Spleen (tissue), 11 donors: ENCODE data around the gene HLA-C. TPM values are rescaled to one million over a fixed set of nuclear protein-coding genes. Genes with fewer than 3 reads are reported as not detected.
A peak's percentile ranks its signal among the peaks of the same experiment; 100 is the strongest.
"Not testable (repeated sequence)": the region's sequence is repeated elsewhere in the genome, so short reads cannot be mapped to it uniquely, and the experiment has no call there.

Experiments
- DNase-seq: peaks from one replicate; pipeline ENCODE4 v3.0.0-alpha.2; 2020
- H3K27ac ChIP-seq, 8 donors: fragments of 200-600 bp; sonication (generic) in 7 of 8; 1 replicate in 4 of 8; 2 replicates in 4 of 8; pipeline versions ENCODE4 v1.5.0 to v1.8.0; 2016 to 2021; ENCODE audit warnings: inconsistent platforms in 4 of 8, mild to moderate bottlenecking in 4 of 8, moderate library complexity in 1 of 8
- H3K27me3 ChIP-seq, 7 donors: fragments of 200-600 bp; sonication (generic) in 6 of 7; replicated peaks in 1 of 7; 1 replicate in 4 of 7; 2 replicates in 3 of 7; pipeline versions ENCODE4 v1.5.0 to v1.8.0; 2016 to 2021; ENCODE audit warnings: inconsistent platforms in 3 of 7, mild to moderate bottlenecking in 1 of 7
- H3K36me3 ChIP-seq, 6 donors: fragments of 200-600 bp; sonication (generic) in 5 of 6; 1 replicate in 4 of 6; 2 replicates in 2 of 6; pipeline versions ENCODE4 v1.5.0 to v1.8.0; 2016 to 2021; ENCODE audit warnings: inconsistent platforms in 2 of 6
- H3K4me1 ChIP-seq, 6 donors: fragments of 200-600 bp; sonication (generic) in 5 of 6; 1 replicate in 3 of 6; 2 replicates in 3 of 6; pipeline versions ENCODE4 v1.5.0 to v1.8.0; 2016 to 2021; ENCODE audit warnings: inconsistent platforms in 3 of 6
- H3K4me3 ChIP-seq, 8 donors: fragments of 200-600 bp; sonication (generic) in 7 of 8; 1 replicate in 4 of 8; 2 replicates in 4 of 8; pipeline versions ENCODE4 v1.5.0 to v1.8.0; 2016 to 2021; ENCODE audit warnings: inconsistent platforms in 4 of 8, mild to moderate bottlenecking in 4 of 8, moderate library complexity in 2 of 8
- H3K9me3 ChIP-seq, 8 donors: fragments of 200-600 bp; sonication (generic) in 7 of 8; 1 replicate in 4 of 8; 2 replicates in 4 of 8; pipeline versions ENCODE4 v1.5.0 to v1.8.0; 2016 to 2021; ENCODE audit warnings: inconsistent platforms in 4 of 8
- CTCF ChIP-seq, 11 experiments: fragments of 200-600 bp in 7 of 11; fragments of 450-650 bp in 4 of 11; sonication (generic) in 4 of 11; IDR thresholded peaks in 8 of 11; conservative IDR thresholded peaks in 3 of 11; 1 replicate in 7 of 11; 2 replicates in 4 of 11; pipeline versions ENCODE4 v1.4.0 to v1.8.0; 2016 to 2021; ENCODE audit warnings: antibody characterized with exemption in 11 of 11, inconsistent platforms in 4 of 11, mild to moderate bottlenecking in 1 of 11
- POLR2A ChIP-seq, 3 donors: fragments of 450-650 bp; IDR thresholded peaks; one replicate each; pipeline ENCODE4 v1.5.1; 2017; ENCODE audit warnings: antibody characterized with exemption in 3 of 3, mild to moderate bottlenecking in 1 of 3
- POLR2AphosphoS5 ChIP-seq, 3 donors: sonication (generic); formaldehyde crosslinking; IDR thresholded peaks; one replicate each; pipeline ENCODE4 v1.5.1; 2017; ENCODE audit warnings: antibody characterized with exemption in 3 of 3
- WGBS, 5 donors: extraction: QIAGEN DNeasy Blood & Tissue Kit in 3 of 5; methylation state at CpG; one replicate each; pipeline versions ENCODE4 v1.1.5 to v1.1.7; 2013 to 2018; 5-methylcytosine and 5-hydroxymethylcytosine counted together
- intact Hi-C: fragments of 100-400 bp; cut with DNase I; formaldehyde crosslinking; loops from one replicate; pipeline ENCODE4 v1.15.0; 2023; ENCODE audit warnings: low total_unique reads
- polyA plus RNA-seq, 3 donors: library from polyadenylated mRNA; stranded (reverse); fragments of 200-250 nt; gene quantifications; one replicate each; pipeline ENCODE4 v1.2.1, GENCODE V29; 2013
- total RNA-seq, 7 donors: library from RNA; depleted of rRNA in 3 of 7; stranded (reverse); fragments of >200 nt in 3 of 7; fragmentation: NEBNext Ultra II Directional in 4 of 7; extraction: Animal tissue kit (Norgen Biotek cat#: 25700) in 4 of 7; gene quantifications; one replicate each; pipeline versions ENCODE4 v1.1.0 to v1.2.1, GENCODE V29; 2016 to 2021
- donor health status: healthy with polysubstance abuse.
- donor health status: DM: no; HTN: no; CAD: no; lungs with moderate emphysema.
- donor health status: DM: no; HTN: no; CAD: no.
- donor health status: Bipolar disorder and iron deficiency.
- donor health status: healthy.
- donor health status: DM: no; HTN: no; CAD: no.
- donor health status: DM: yes; HTN: yes; CAD: no.

The HLA-C gene
- total and polyA plus RNA-seq, 10 donors = 368 to 2,036 (median 1,278) TPM

- intact Hi-C loops = loop anchor here (10.0 kb wide), 1 partner anchor 64 kb away; no protein-coding TSS in a partner anchor
Observed at GRCh38 chr6:31268369-31268765, 3.5 kb downstream of the HLA-C start.

GRCh38 chr6:31267651-31268368 lies 4.1 kb downstream of the HLA-C start:
- peak; percentile 59 to 79 (median 68) for TF ChIP-seq POLR2AphosphoS5 (IDR thresholded peaks at IDR 0.05)
- TF ChIP-seq POLR2A (IDR thresholded peaks at IDR 0.05) = no peak
- intact Hi-C loops = loop anchor here (10.0 kb wide), 1 partner anchor 63 kb away; no protein-coding TSS in a partner anchor
- Histone ChIP-seq H3K4me1 (peaks cover 9 to 41% (median 29%) of the 10 kb centered on the region in 6 donors), H3K36me3 (peaks cover 0 to 36% (median 31%) of the 10 kb centered on the region in 6 donors), H3K27me3 (no peaks in the 10 kb centered on the region), H3K9me3 (peaks cover 0 to 22% (median 7%) of the 10 kb centered on the region in 8 donors), H3K4me3 (peak overlapping the region in 1 of 8 donors; percentile 89), H3K27ac (peak overlapping the region in 3 of 8 donors; percentile 7 to 32 (median 11))
- WGBS, 5 donors = 50 to 66% (median 57%) methylated on average over 7 of the region's 7 CpGs
- DNase-seq = no peak

More at GRCh38 chr6:31268369-31268765, 3.5 kb downstream of the HLA-C start:
- peak in 2 of 3 donors; percentile 41 to 45 for TF ChIP-seq POLR2AphosphoS5 (IDR thresholded peaks at IDR 0.05)
- TF ChIP-seq POLR2A (IDR thresholded peaks at IDR 0.05) = no peak
- peaks cover 0 to 36% (median 31%) of the 10 kb centered on the region in 6 donors for H3K36me3 ChIP-seq
- 72 to 85% (median 75%) methylated on average over 6 to 7 of the region's 7 CpGs for WGBS, 5 donors
- peak overlapping the region in 1 of 8 donors; percentile 89 for H3K4me3 ChIP-seq
- no peak for DNase-seq
- H3K27ac ChIP-seq = peak overlapping the region in 2 of 8 donors; percentile 11 to 32
- H3K4me1 ChIP-seq = peaks cover 9 to 46% (median 34%) of the 10 kb centered on the region in 6 donors
- H3K27me3 ChIP-seq = no peaks in the 10 kb centered on the region
- peaks cover 0 to 17% (median 4%) of the 10 kb centered on the region in 8 donors for H3K9me3 ChIP-seq

GRCh38 chr6:31266567-31267360 lies 5.1 kb downstream of the HLA-C start:
- DNase-seq = no peak
- H3K9me3 ChIP-seq = peaks cover 0 to 33% (median 15%) of the 10 kb centered on the region in 8 donors
- intact Hi-C loops = loop anchor here (10.0 kb wide), 1 partner anchor 62 kb away; no protein-coding TSS in a partner anchor
- no peaks in the 10 kb centered on the region for H3K27me3 ChIP-seq
- H3K27ac ChIP-seq = no peak overlapping the region
- WGBS, 5 donors = 36 to 56% (median 41%) methylated on average over 5 to 7 of the region's 7 CpGs
- H3K4me3 ChIP-seq = no peak overlapping the region
- TF ChIP-seq POLR2AphosphoS5 (IDR thresholded peaks at IDR 0.05) = peak in 1 of 3 donors; percentile 39
- TF ChIP-seq CTCF (IDR thresholded peaks at IDR 0.05 in 8 of 11, conservative IDR thresholded peaks at IDR 0.05 in 3 of 11) = no peak
- H3K36me3 ChIP-seq = peaks cover 0 to 36% (median 31%) of the 10 kb centered on the region in 6 donors
- peaks cover 9 to 37% (median 25%) of the 10 kb centered on the region in 6 donors for H3K4me1 ChIP-seq

GRCh38 chr6:31265926-31266325 lies 6.0 kb downstream of the HLA-C start:
- WGBS, 5 donors = 40 to 70% (median 44%) methylated on average over 2 of the region's 2 CpGs
- Histone ChIP-seq H3K9me3 (peaks cover 0 to 37% (median 15%) of the 10 kb centered on the region in 8 donors), H3K4me1 (peaks cover 9 to 37% (median 25%) of the 10 kb centered on the region in 6 donors), H3K4me3 (no peak overlapping the region), H3K36me3 (peaks cover 0 to 33% (median 29%) of the 10 kb centered on the region in 6 donors), H3K27me3 (no peaks in the 10 kb centered on the region), H3K27ac (no peak overlapping the region)
- no peak for DNase-seq
- TF ChIP-seq POLR2AphosphoS5 (IDR thresholded peaks at IDR 0.05) = no peak
- TF ChIP-seq CTCF (IDR thresholded peaks at IDR 0.05 in 8 of 11, conservative IDR thresholded peaks at IDR 0.05 in 3 of 11) = no peak
- TF ChIP-seq POLR2A (IDR thresholded peaks at IDR 0.05) = no peak
- intact Hi-C loops = loop anchor here (10.0 kb wide), 1 partner anchor 61 kb away; no protein-coding TSS in a partner anchor

GRCh38 chr6:31263346-31263933 lies 8.5 kb downstream of the HLA-C start:
- H3K27ac ChIP-seq, H3K36me3 ChIP-seq, DNase-seq, H3K4me3 ChIP-seq, H3K27me3 ChIP-seq: not testable (repeated sequence)
- peaks cover 6 to 12% (median 8%) of the 10 kb centered on the region in 6 donors for H3K4me1 ChIP-seq
- WGBS, 5 donors = 43 to 74% (median 65%) methylated on average over 3 to 5 of the region's 5 CpGs
- intact Hi-C loops = loop anchor here (10.0 kb wide), 1 partner anchor 59 kb away; no protein-coding TSS in a partner anchor
- peaks cover 0 to 37% (median 15%) of the 10 kb centered on the region in 8 donors for H3K9me3 ChIP-seq

- peaks cover 0 to 36% (median 15%) of the 10 kb centered on the region in 8 donors for H3K9me3 ChIP-seq
- H3K27ac ChIP-seq, H3K27me3 ChIP-seq, DNase-seq, H3K4me1 ChIP-seq, H3K4me3 ChIP-seq, H3K36me3 ChIP-seq: not testable (repeated sequence)
- intact Hi-C loops = loop anchor here (10.0 kb wide), 1 partner anchor 55 kb away; no protein-coding TSS in a partner anchor
- 41 to 62% (median 54%) methylated on average over 3 of the region's 3 CpGs for WGBS, 5 donors
Observed at GRCh38 chr6:31259995-31260394, 11.9 kb downstream of the HLA-C start.
